PC-3 (cell line): ENCODE results near the gene PRDM5. TPM values are rescaled to one million over a fixed set of nuclear protein-coding genes. Genes with fewer than 3 reads are reported as not detected.

ENCODE experiments used
- ATAC-seq: fragments of 200-7000 bp; cut with Tn5 transposase; 2 replicates; pipeline ENCODE4 v1.9.1; 2020; ENCODE audit warnings: mild to moderate bottlenecking, moderate library complexity
- BruUV-seq: library from RNA; stranded (reverse); fragments of 400-500 nt; replicated peaks from 2 replicates; lab custom pipeline; 2021; lab: Mats Ljungman, UMichigan
- CTCF ChIA-PET: fragments of 300-600 bp; sonication (Branson Sonifier 250); formaldehyde crosslinking; loops from one replicate; lab custom pipeline; 2022; ENCODE audit warnings: antibody characterized with exemption; lab: Charles Lee
- POLR2A ChIA-PET: fragments of 300-600 bp; sonication (Branson Sonifier 250); formaldehyde crosslinking; loops from one replicate; lab custom pipeline; 2022; ENCODE audit warnings: antibody characterized with exemption; ENCODE audit not compliant: unreplicated experiment; lab: Charles Lee
- DNase-seq: peaks from one replicate; pipeline ENCODE4 v3.0.0-alpha.2; 2015
- H2AFZ ChIP-seq: fragments of 300-600 bp; sonication (generic); 2 replicates; pipeline ENCODE4 v1.6.0; 2016; ENCODE audit warnings: antibody characterized with exemption, low read length
- H3F3A ChIP-seq: fragments of 300-600 bp; sonication (generic); one replicate; pipeline ENCODE4 v1.6.0; 2017; ENCODE audit warnings: antibody characterized with exemption, low read length, control low read depth, mild to moderate bottlenecking; ENCODE audit not compliant: unreplicated experiment
- H3K27ac ChIP-seq: fragments of 300-600 bp; sonication (generic); 2 replicates; pipeline ENCODE4 v1.5.1; 2016; ENCODE audit warnings: mild to moderate bottlenecking, low read length
- H3K27me3 ChIP-seq: fragments of 300-600 bp; sonication (generic); 2 replicates; pipeline ENCODE4 v1.6.1; 2016; ENCODE audit warnings: low read length, mixed read lengths
- H3K36me3 ChIP-seq: fragments of 300-600 bp; sonication (generic); 2 replicates; pipeline ENCODE4 v1.6.1; 2016; ENCODE audit warnings: low read depth, mixed run types, low read length, mixed read lengths
- H3K4me1 ChIP-seq: fragments of 300-600 bp; sonication (generic); 2 replicates; pipeline ENCODE4 v1.5.1; 2016; ENCODE audit warnings: low read length; ENCODE audit not compliant: insufficient read depth
- H3K4me2 ChIP-seq: fragments of 300-600 bp; sonication (generic); 2 replicates; pipeline ENCODE4 v1.6.0; 2016; ENCODE audit warnings: low read length
- H3K4me3 ChIP-seq: fragments of 300-600 bp; sonication (generic); 2 replicates; pipeline ENCODE4 v1.5.1; 2016; ENCODE audit warnings: mild to moderate bottlenecking, low read length, mixed read lengths
- H3K79me2 ChIP-seq: fragments of 300-600 bp; sonication (generic); 2 replicates; pipeline ENCODE4 v1.6.1; 2017; ENCODE audit warnings: low read length, mixed read lengths
- H3K9ac ChIP-seq: fragments of 300-600 bp; sonication (generic); 2 replicates; pipeline ENCODE4 v1.6.0; 2016; ENCODE audit warnings: mild to moderate bottlenecking, low read length
- H3K9me2 ChIP-seq: fragments of 300-600 bp; sonication (generic); replicated peaks from 2 replicates; pipeline ENCODE4 v1.6.1; 2016; ENCODE audit warnings: mixed run types, low read length, mixed read lengths
- H3K9me3 ChIP-seq: fragments of 300-600 bp; sonication (generic); 2 replicates; pipeline ENCODE4 v1.6.1; 2016; ENCODE audit warnings: low read length, mixed read lengths
- H4K20me1 ChIP-seq: fragments of 300-600 bp; sonication (generic); 2 replicates; pipeline ENCODE4 v1.6.1; 2016; ENCODE audit warnings: low read length, mixed read lengths
- EZH2 ChIP-seq: fragments of 300-600 bp; sonication (generic); IDR thresholded peaks from one replicate; pipeline ENCODE4 v1.6.1; 2017; ENCODE audit warnings: antibody characterized with exemption, mild to moderate bottlenecking, low read length; ENCODE audit not compliant: unreplicated experiment
- EZH2phosphoT487 ChIP-seq: fragments of 300-600 bp; sonication (generic); IDR thresholded peaks from 2 replicates; pipeline ENCODE4 v1.6.1; 2018; ENCODE audit warnings: mild to moderate bottlenecking, antibody characterized with exemption, low read length, borderline replicate concordance
- intact Hi-C: fragments of 100-400 bp; cut with micrococcal nuclease; formaldehyde crosslinking; loops from 2 replicates; pipeline ENCODE4 v1.9.0; 2023
- total RNA-seq: library from RNA; depleted of rRNA; stranded (reverse); fragments of >200 nt; gene quantifications from 2 replicates; pipeline ENCODE4 v1.2.3, GENCODE V29; 2014
- TF ChIP-seq, protein P1 (sequence below): fragments of 300-600 bp; sonication (generic); conservative IDR thresholded peaks from 2 replicates; pipeline ENCODE4 v1.5.1; 2017; ENCODE audit warnings: antibody characterized with exemption, low read depth, mild to moderate bottlenecking, low read length

Gene PRDM5
- total RNA-seq, 1 experiment from 2014 or later, result 2.4 TPM

DNA sequence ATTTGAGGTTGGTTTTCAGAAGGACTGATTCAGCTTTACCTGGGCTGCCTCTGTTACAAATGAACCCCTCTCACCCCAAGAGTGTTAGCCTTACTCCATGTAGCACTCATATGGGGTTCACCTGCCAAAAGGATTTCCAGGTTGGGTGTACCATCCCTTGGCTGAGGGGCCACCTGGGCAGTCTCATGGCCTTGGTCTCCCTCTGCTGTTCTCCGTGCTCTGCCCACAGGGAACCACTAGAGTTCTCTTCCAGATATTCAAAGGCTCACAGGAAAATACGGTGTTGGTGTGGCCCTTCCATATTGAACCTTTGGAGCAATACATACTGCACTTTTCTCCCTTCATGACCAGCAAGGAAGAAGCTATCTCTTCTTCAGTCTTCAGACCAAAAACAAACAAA is 18.0 kb upstream of the PRDM5 start:
- H3K4me3 ChIP-seq, result no peak overlapping the region
- H3K9me2 ChIP-seq, result no peaks in the 10 kb centered on the region
- BruUV-seq, result no TSS peak
- no peaks in the 10 kb centered on the region for H3K79me2 ChIP-seq
- intact Hi-C loops, result no loop called here
- no peak for DNase-seq
- CTCF ChIA-PET, result no interaction called here
- no peaks in the 10 kb centered on the region for H4K20me1 ChIP-seq
- POLR2A ChIA-PET, result no interaction called here
- H3K36me3 ChIP-seq, result no peaks in the 10 kb centered on the region
- H3K9ac ChIP-seq, result no peak overlapping the region
- H3K27ac ChIP-seq, result no peak overlapping the region
- no peaks in the 10 kb centered on the region for H3K9me3 ChIP-seq
- no peaks in the 10 kb centered on the region for H3K27me3 ChIP-seq
- no peak overlapping the region for H3K4me2 ChIP-seq
- TF ChIP-seq EZH2, result no peak
- no peak for TF ChIP-seq EZH2phosphoT487
- no peak for ATAC-seq
- H2AFZ ChIP-seq, result no peak overlapping the region
- no peaks in the 10 kb centered on the region for H3K4me1 ChIP-seq
- no peaks in the 10 kb centered on the region for H3F3A ChIP-seq

DNA sequence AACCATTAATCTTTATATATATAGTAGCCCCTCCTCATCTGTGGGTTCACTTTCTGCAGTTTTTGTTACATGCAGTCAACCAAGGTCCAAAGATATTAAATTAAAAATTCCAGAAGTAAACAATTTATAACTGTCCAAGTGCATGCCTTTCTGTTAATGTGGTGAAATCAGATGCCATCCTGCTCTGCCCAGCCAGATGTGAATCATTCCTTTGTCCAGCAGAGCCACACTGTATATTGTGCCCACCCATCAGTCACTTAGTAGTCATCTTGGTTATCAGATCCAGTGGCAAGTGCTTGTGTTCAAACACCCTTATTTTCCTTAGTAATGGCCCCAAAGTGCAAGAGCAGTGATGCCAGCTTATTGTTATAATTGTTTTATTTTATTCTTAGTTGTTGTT is 17.2 kb upstream of the PRDM5 start:
- Histone ChIP-seq H3K79me2 (no peaks in the 10 kb centered on the region), H3K27ac (no peak overlapping the region), H3K4me3 (no peak overlapping the region), H3K4me1 (no peaks in the 10 kb centered on the region), H3K9me2 (no peaks in the 10 kb centered on the region), H3K4me2 (no peak overlapping the region), H4K20me1 (no peaks in the 10 kb centered on the region), H3F3A (no peaks in the 10 kb centered on the region), H2AFZ (no peak overlapping the region), H3K9ac (no peak overlapping the region), H3K27me3 (no peaks in the 10 kb centered on the region), H3K9me3 (no peaks in the 10 kb centered on the region), H3K36me3 (no peaks in the 10 kb centered on the region)
- peak; percentile 17 for DNase-seq
- peak; percentile 72 for ATAC-seq
- CTCF ChIA-PET, result no interaction called here
- POLR2A ChIA-PET, result no interaction called here
- intact Hi-C loops, result no loop called here
- TF ChIP-seq, protein P1, sequence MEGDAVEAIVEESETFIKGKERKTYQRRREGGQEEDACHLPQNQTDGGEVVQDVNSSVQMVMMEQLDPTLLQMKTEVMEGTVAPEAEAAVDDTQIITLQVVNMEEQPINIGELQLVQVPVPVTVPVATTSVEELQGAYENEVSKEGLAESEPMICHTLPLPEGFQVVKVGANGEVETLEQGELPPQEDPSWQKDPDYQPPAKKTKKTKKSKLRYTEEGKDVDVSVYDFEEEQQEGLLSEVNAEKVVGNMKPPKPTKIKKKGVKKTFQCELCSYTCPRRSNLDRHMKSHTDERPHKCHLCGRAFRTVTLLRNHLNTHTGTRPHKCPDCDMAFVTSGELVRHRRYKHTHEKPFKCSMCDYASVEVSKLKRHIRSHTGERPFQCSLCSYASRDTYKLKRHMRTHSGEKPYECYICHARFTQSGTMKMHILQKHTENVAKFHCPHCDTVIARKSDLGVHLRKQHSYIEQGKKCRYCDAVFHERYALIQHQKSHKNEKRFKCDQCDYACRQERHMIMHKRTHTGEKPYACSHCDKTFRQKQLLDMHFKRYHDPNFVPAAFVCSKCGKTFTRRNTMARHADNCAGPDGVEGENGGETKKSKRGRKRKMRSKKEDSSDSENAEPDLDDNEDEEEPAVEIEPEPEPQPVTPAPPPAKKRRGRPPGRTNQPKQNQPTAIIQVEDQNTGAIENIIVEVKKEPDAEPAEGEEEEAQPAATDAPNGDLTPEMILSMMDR, result no peak
- no peak for TF ChIP-seq EZH2
- no peak for TF ChIP-seq EZH2phosphoT487
- BruUV-seq, result no TSS peak

DNA sequence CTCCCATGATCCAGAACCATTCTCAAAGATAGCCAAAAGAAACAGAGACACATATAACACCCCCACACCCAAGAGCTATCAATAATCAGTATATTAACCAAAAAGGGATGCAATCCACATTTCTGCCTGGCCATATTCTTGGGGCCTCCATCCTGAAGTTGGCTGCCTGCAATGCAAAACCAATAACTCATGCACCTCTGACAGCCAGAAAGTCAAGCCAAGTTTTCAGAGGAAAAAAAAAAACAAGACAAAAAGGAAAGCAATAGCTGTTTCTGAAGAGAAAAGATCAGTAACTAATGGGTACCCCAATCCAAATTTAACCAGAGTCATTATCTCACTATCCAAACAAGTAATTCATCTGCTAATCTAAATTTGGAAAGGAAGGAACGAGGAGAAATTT is 7.3 kb upstream of the PRDM5 start:
- peaks cover 5% of the 10 kb centered on the region for H3K4me1 ChIP-seq
- ChIA-PET CTCF (no interaction called here), POLR2A (no interaction called here)
- H3F3A ChIP-seq, result no peaks in the 10 kb centered on the region
- intact Hi-C loops, result no loop called here
- H3K27ac ChIP-seq, result no peak overlapping the region
- no peak overlapping the region for H2AFZ ChIP-seq
- H3K4me3 ChIP-seq, result no peak overlapping the region
- H3K27me3 ChIP-seq, result no peaks in the 10 kb centered on the region
- ATAC-seq (no peak), DNase-seq (no peak)
- no TSS peak for BruUV-seq
- no peak overlapping the region for H3K4me2 ChIP-seq
- no peaks in the 10 kb centered on the region for H3K79me2 ChIP-seq
- H4K20me1 ChIP-seq, result no peaks in the 10 kb centered on the region
- H3K9ac ChIP-seq, result no peak overlapping the region
- H3K9me3 ChIP-seq, result no peaks in the 10 kb centered on the region
- H3K36me3 ChIP-seq, result no peaks in the 10 kb centered on the region
- H3K9me2 ChIP-seq, result no peaks in the 10 kb centered on the region
- no peak for TF ChIP-seq EZH2
- no peak for TF ChIP-seq EZH2phosphoT487
- TF ChIP-seq, protein P1, result no peak
